ENCODE results near the gene BIRC6. TPM values are rescaled to one million over a fixed set of nuclear protein-coding genes. Genes with fewer than 3 reads are reported as not detected.

BIRC6 gene
- polyA plus RNA-seq, 4 donors = 14.6 to 55.1 (median 20.6) TPM

DNA sequence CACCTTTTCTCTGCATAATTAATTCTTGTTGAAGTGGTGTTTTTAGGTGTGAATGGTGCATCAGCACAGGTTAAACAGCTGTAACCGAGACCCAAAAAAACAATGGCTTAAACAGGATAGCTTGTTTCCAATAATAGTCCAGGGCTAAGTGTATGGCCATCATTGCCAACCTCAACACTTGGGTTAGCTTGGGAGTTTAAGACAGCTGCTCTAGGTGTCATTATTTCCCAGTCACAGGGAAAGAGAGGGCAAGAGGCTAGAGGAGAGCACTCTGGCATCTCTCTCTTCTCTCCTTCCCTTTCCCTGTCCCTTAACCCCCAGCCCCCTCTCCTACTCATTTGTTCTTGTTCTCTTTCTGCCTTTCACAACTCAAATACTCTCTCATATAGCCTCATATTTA lies 21.1 kb downstream of the BIRC6 start:
- WGBS, 3 donors = 85 to 95% (median 93%) methylated on average over 1 of the region's 1 CpG
- peaks cover 0 to 13% (median 4%) of the 10 kb centered on the region in 3 donors for H3K36me3 ChIP-seq (ENCODE audit: control insufficient read depth in 3 of 3, insufficient read depth in 2 of 3, low read depth in 1 of 3, low read length in 3 of 3)
- H3K9me3 ChIP-seq (ENCODE audit: control insufficient read depth in 2 of 2, insufficient read depth in 1 of 2, low read depth in 1 of 2, low read length in 1 of 2) = no peaks in the 10 kb centered on the region
- no peak overlapping the region for H3K27ac ChIP-seq (ENCODE audit: low read depth in 1 of 3, low read length in 2 of 3)
- FAIRE-seq (no peak), DNase-seq (no peak)
- H3K27me3 ChIP-seq (ENCODE audit: control insufficient read depth in 3 of 3, insufficient read depth in 3 of 3, low read length in 3 of 3) = no peaks in the 10 kb centered on the region
- H3K4me3 ChIP-seq (ENCODE audit: low read depth in 1 of 3, low read length in 3 of 3) = no peak overlapping the region
- no peaks in the 10 kb centered on the region for H3K4me1 ChIP-seq (ENCODE audit: control insufficient read depth in 3 of 3, insufficient read depth in 2 of 3, low read depth in 1 of 3, low read length in 2 of 3)

GRCh38 chr2:32379352-32379751 lies 22.5 kb downstream of the BIRC6 start:
- H3K4me3 ChIP-seq (ENCODE audit: low read depth in 1 of 3, low read length in 3 of 3) = no peak overlapping the region
- no peaks in the 10 kb centered on the region for H3K4me1 ChIP-seq (ENCODE audit: control insufficient read depth in 3 of 3, insufficient read depth in 2 of 3, low read depth in 1 of 3, low read length in 2 of 3)
- H3K9me3 ChIP-seq (ENCODE audit: control insufficient read depth in 2 of 2, insufficient read depth in 1 of 2, low read depth in 1 of 2, low read length in 1 of 2) = no peaks in the 10 kb centered on the region
- FAIRE-seq = no peak
- H3K36me3 ChIP-seq (ENCODE audit: control insufficient read depth in 3 of 3, insufficient read depth in 2 of 3, low read depth in 1 of 3, low read length in 3 of 3) = peaks cover 2 to 15% (median 4%) of the 10 kb centered on the region in 3 donors
- H3K27ac ChIP-seq (ENCODE audit: low read depth in 1 of 3, low read length in 2 of 3) = no peak overlapping the region
- H3K27me3 ChIP-seq (ENCODE audit: control insufficient read depth in 3 of 3, insufficient read depth in 3 of 3, low read length in 3 of 3) = no peaks in the 10 kb centered on the region
- peak; percentile 15 to 27 for DNase-seq

DNA sequence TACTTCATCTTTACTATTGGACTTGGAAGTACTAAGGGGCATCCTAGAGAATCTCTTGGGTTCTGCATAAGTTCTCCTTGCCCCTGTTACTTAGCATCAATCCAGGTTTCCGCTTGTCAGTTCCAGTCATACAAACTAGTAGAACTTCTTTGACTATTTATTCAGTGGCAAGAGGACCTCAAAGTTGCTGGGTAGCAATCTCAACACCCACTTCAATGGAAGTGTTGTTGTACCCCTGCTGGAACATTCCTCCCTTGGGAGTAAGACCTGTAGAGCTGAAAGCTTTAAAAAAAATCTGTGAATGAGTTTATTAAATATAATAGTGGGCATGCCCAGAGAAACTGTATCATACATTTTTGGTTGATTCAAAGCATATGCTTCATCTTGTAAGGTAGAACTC lies 27.0 kb downstream of the BIRC6 start:
- H3K4me1 ChIP-seq (ENCODE audit: control insufficient read depth in 3 of 3, insufficient read depth in 2 of 3, low read depth in 1 of 3, low read length in 2 of 3) = no peaks in the 10 kb centered on the region
- no peak overlapping the region for H3K27ac ChIP-seq (ENCODE audit: low read depth in 1 of 3, low read length in 2 of 3)
- FAIRE-seq (no peak), DNase-seq (no peak)
- no peak overlapping the region for H3K4me3 ChIP-seq (ENCODE audit: low read depth in 1 of 3, low read length in 3 of 3)
- 96 to 100% (median 96%) methylated on average over 1 of the region's 1 CpG for WGBS, 3 donors
- no peaks in the 10 kb centered on the region for H3K9me3 ChIP-seq (ENCODE audit: control insufficient read depth in 2 of 2, insufficient read depth in 1 of 2, low read depth in 1 of 2, low read length in 1 of 2)
- no peaks in the 10 kb centered on the region for H3K27me3 ChIP-seq (ENCODE audit: control insufficient read depth in 3 of 3, insufficient read depth in 3 of 3, low read length in 3 of 3)
- H3K36me3 ChIP-seq (ENCODE audit: control insufficient read depth in 3 of 3, insufficient read depth in 2 of 3, low read depth in 1 of 3, low read length in 3 of 3) = peaks cover 2 to 25% (median 22%) of the 10 kb centered on the region in 3 donors

GRCh38 chr2:32384529-32384928 lies 27.7 kb downstream of the BIRC6 start:
- Histone ChIP-seq H3K27ac (ENCODE audit: low read depth in 1 of 3, low read length in 2 of 3) (no peak overlapping the region), H3K36me3 (ENCODE audit: control insufficient read depth in 3 of 3, insufficient read depth in 2 of 3, low read depth in 1 of 3, low read length in 3 of 3) (peaks cover 2 to 25% (median 22%) of the 10 kb centered on the region in 3 donors), H3K4me1 (ENCODE audit: control insufficient read depth in 3 of 3, insufficient read depth in 2 of 3, low read depth in 1 of 3, low read length in 2 of 3) (no peaks in the 10 kb centered on the region), H3K9me3 (ENCODE audit: control insufficient read depth in 2 of 2, insufficient read depth in 1 of 2, low read depth in 1 of 2, low read length in 1 of 2) (no peaks in the 10 kb centered on the region), H3K4me3 (ENCODE audit: low read depth in 1 of 3, low read length in 3 of 3) (no peak overlapping the region), H3K27me3 (ENCODE audit: control insufficient read depth in 3 of 3, insufficient read depth in 3 of 3, low read length in 3 of 3) (no peaks in the 10 kb centered on the region)
- WGBS, 3 donors = 90 to 93% (median 92%) methylated on average over 4 of the region's 4 CpGs
- DNase-seq (no peak), FAIRE-seq (no peak)

DNA sequence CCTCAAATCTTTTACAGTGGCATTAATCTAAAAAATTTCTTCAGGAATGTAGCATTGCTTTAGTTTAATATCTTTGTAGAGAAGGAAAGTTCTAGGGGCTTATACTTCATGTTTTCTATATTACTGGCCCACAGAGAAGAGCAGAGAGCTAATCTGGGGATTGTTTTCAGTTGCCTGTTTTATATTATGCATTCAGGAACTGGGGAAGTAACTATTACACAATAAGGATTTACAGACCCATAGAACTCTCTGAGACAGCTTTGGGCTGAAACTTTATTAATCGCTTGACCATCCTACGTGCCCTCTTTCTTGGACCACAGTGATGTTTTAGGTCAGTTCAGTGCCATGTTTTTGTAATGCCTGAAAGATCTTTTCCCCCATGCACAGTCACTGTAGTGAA lies 29.9 kb downstream of the BIRC6 start:
- Histone ChIP-seq H3K36me3 (ENCODE audit: control insufficient read depth in 3 of 3, insufficient read depth in 2 of 3, low read depth in 1 of 3, low read length in 3 of 3) (peaks cover 2 to 25% (median 22%) of the 10 kb centered on the region in 3 donors), H3K9me3 (ENCODE audit: control insufficient read depth in 2 of 2, insufficient read depth in 1 of 2, low read depth in 1 of 2, low read length in 1 of 2) (no peaks in the 10 kb centered on the region), H3K4me1 (ENCODE audit: control insufficient read depth in 3 of 3, insufficient read depth in 2 of 3, low read depth in 1 of 3, low read length in 2 of 3) (no peaks in the 10 kb centered on the region), H3K27ac (ENCODE audit: low read depth in 1 of 3, low read length in 2 of 3) (no peak overlapping the region), H3K27me3 (ENCODE audit: control insufficient read depth in 3 of 3, insufficient read depth in 3 of 3, low read length in 3 of 3) (no peaks in the 10 kb centered on the region), H3K4me3 (ENCODE audit: low read depth in 1 of 3, low read length in 3 of 3) (no peak overlapping the region)
- FAIRE-seq = no peak
- 98 to 100% (median 100%) methylated on average over 2 of the region's 2 CpGs for WGBS, 3 donors
- no peak for DNase-seq

GRCh38 chr2:32399221-32399620 lies 42.4 kb downstream of the BIRC6 start:
- no peaks in the 10 kb centered on the region for H3K9me3 ChIP-seq (ENCODE audit: control insufficient read depth in 2 of 2, insufficient read depth in 1 of 2, low read depth in 1 of 2, low read length in 1 of 2)
- 99% methylated on average over 5 of the region's 5 CpGs for WGBS, 3 donors
- H3K27ac ChIP-seq (ENCODE audit: low read depth in 1 of 3, low read length in 2 of 3) = no peak overlapping the region
- no peak for FAIRE-seq
- no peak overlapping the region for H3K4me3 ChIP-seq (ENCODE audit: low read depth in 1 of 3, low read length in 3 of 3)
- no peaks in the 10 kb centered on the region for H3K27me3 ChIP-seq (ENCODE audit: control insufficient read depth in 3 of 3, insufficient read depth in 3 of 3, low read length in 3 of 3)
- H3K4me1 ChIP-seq (ENCODE audit: control insufficient read depth in 3 of 3, insufficient read depth in 2 of 3, low read depth in 1 of 3, low read length in 2 of 3) = no peaks in the 10 kb centered on the region
- no peak for DNase-seq
- peaks cover 0 to 35% (median 17%) of the 10 kb centered on the region in 3 donors for H3K36me3 ChIP-seq (ENCODE audit: control insufficient read depth in 3 of 3, insufficient read depth in 2 of 3, low read depth in 1 of 3, low read length in 3 of 3)

DNA sequence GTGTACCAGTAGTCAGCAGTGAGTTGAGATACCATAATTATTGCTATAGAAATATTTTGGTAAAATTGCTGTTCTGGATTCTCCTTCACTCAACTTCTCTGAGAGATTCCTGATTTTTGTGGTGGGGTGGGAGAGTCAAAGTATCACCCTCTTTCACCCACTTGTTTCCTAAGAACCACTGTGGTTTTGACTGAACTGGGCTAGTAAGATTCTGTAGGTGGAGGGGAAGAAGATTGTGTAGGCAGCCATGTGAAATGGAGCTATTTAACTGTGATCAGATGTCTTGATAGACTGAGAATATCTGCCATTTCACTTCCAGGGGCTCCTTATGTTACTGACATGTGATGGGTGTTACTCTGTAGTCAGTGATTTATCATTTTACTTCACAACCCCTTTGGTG lies 45.3 kb downstream of the BIRC6 start:
- no peaks in the 10 kb centered on the region for H3K4me1 ChIP-seq (ENCODE audit: control insufficient read depth in 3 of 3, insufficient read depth in 2 of 3, low read depth in 1 of 3, low read length in 2 of 3)
- peaks cover 0 to 36% (median 16%) of the 10 kb centered on the region in 3 donors for H3K36me3 ChIP-seq (ENCODE audit: control insufficient read depth in 3 of 3, insufficient read depth in 2 of 3, low read depth in 1 of 3, low read length in 3 of 3)
- no peak for FAIRE-seq

GRCh38 chr2:32403782-32404181 lies 47.0 kb downstream of the BIRC6 start:
- FAIRE-seq = no peak
- Histone ChIP-seq H3K4me1 (ENCODE audit: control insufficient read depth in 3 of 3, insufficient read depth in 2 of 3, low read depth in 1 of 3, low read length in 2 of 3) (no peaks in the 10 kb centered on the region), H3K36me3 (ENCODE audit: control insufficient read depth in 3 of 3, insufficient read depth in 2 of 3, low read depth in 1 of 3, low read length in 3 of 3) (peaks cover 0 to 42% (median 18%) of the 10 kb centered on the region in 3 donors), H3K4me3 (ENCODE audit: low read depth in 1 of 3, low read length in 3 of 3) (no peak overlapping the region), H3K9me3 (ENCODE audit: control insufficient read depth in 2 of 2, insufficient read depth in 1 of 2, low read depth in 1 of 2, low read length in 1 of 2) (no peaks in the 10 kb centered on the region), H3K27me3 (ENCODE audit: control insufficient read depth in 3 of 3, insufficient read depth in 3 of 3, low read length in 3 of 3) (no peaks in the 10 kb centered on the region), H3K27ac (ENCODE audit: low read depth in 1 of 3, low read length in 2 of 3) (no peak overlapping the region)
- DNase-seq = no peak
- 87 to 94% (median 94%) methylated on average over 5 of the region's 5 CpGs for WGBS, 3 donors

More for the DNA sequence above, 45.3 kb downstream of the BIRC6 start:
- no peak for DNase-seq
- H3K4me3 ChIP-seq (ENCODE audit: low read depth in 1 of 3, low read length in 3 of 3) = no peak overlapping the region
- no peak overlapping the region for H3K27ac ChIP-seq (ENCODE audit: low read depth in 1 of 3, low read length in 2 of 3)
- H3K9me3 ChIP-seq (ENCODE audit: control insufficient read depth in 2 of 2, insufficient read depth in 1 of 2, low read depth in 1 of 2, low read length in 1 of 2) = no peaks in the 10 kb centered on the region
- H3K27me3 ChIP-seq (ENCODE audit: control insufficient read depth in 3 of 3, insufficient read depth in 3 of 3, low read length in 3 of 3) = no peaks in the 10 kb centered on the region

- FAIRE-seq = no peak
- H3K27me3 ChIP-seq (ENCODE audit: control insufficient read depth in 3 of 3, insufficient read depth in 3 of 3, low read length in 3 of 3) = no peaks in the 10 kb centered on the region
- H3K36me3 ChIP-seq (ENCODE audit: control insufficient read depth in 3 of 3, insufficient read depth in 2 of 3, low read depth in 1 of 3, low read length in 3 of 3) = peaks cover 0 to 38% (median 16%) of the 10 kb centered on the region in 3 donors
- no peak for DNase-seq
- H3K9me3 ChIP-seq (ENCODE audit: control insufficient read depth in 2 of 2, insufficient read depth in 1 of 2, low read depth in 1 of 2, low read length in 1 of 2) = no peaks in the 10 kb centered on the region
- no peak overlapping the region for H3K27ac ChIP-seq (ENCODE audit: low read depth in 1 of 3, low read length in 2 of 3)
- H3K4me1 ChIP-seq (ENCODE audit: control insufficient read depth in 3 of 3, insufficient read depth in 2 of 3, low read depth in 1 of 3, low read length in 2 of 3) = no peaks in the 10 kb centered on the region
- H3K4me3 ChIP-seq (ENCODE audit: low read depth in 1 of 3, low read length in 3 of 3) = no peak overlapping the region
- 92 to 95% (median 93%) methylated on average over 3 of the region's 3 CpGs for WGBS, 3 donors
Observed at GRCh38 chr2:32404691-32405090, 47.9 kb downstream of the BIRC6 start.

Measured in small intestine (tissue), 7 donors.